KBM-7 (cell line): ENCODE measurements around the gene EGFL8.

Source experiments
- DNase-seq: peaks from one replicate; pipeline ENCODE4 v3.0.0-alpha.2; 2015
- in situ Hi-C: fragments of 300-500 bp; cut with MboI; formaldehyde crosslinking; loops from 2 replicates; pipeline ENCODE4 v1.14.3; 2020; ENCODE audit warnings: low sequenced_read_pairs, low pct_unique_long_range_greater_than_20kb, mixed read lengths

EGFL8 gene

DNA sequence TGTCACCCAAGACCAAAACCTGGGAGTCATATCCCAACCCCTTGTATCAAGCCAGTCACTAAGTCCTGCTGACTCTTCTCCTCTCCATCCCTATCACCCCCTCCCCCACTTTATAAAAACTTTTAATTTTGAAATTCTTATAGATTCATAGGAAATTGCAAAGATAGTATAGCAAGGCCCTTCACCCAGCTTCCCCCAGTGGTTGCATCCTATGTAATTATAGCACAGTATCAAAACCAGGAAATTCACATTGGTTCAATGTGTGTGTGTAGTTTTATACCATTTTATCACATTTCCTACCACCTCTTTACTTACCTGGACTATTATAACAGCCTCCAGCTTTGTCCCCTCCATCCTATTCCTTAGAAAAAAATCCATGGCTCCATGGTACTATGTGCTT lies 6.3 kb upstream of the EGFL8 start:
- DNase-seq = no peak
- in situ Hi-C loops = no loop called here

DNA sequence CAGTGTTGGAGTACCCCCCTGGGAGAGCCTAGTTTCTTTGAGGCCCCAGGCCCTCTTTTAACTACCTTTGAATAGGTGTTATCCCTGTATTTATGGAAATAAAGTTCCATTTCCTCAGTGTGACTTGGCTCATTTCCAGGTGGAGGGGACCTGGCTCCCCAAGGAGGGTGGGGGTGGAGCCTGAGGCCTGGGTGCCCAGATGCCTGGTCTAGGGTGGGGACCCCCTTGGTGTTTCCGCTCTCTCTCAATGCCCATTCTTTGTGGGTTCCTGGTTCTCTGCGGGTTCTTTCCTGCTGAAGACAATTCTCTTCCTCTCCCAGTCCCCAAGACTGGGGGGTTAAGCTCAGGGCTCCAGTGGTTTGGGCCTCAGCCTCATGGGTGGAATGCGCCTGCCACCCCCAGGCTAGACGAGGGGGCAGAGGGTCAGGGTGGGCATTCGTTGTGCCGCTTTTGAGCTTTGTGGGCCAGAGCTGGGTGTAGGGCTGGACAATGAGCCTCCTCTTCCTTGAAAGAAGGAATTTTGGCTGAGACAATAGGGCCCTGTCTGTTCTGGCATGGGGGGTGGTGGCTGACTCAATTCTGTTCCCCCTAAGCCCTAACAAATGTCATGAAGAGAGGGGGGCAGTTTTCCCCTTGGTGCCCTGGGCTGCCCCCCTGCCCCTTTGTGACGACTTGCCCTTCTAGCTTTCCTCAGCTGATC lies 686 bp upstream of the EGFL8 start:
- no peak for DNase-seq
- in situ Hi-C loops = no loop called here

DNA sequence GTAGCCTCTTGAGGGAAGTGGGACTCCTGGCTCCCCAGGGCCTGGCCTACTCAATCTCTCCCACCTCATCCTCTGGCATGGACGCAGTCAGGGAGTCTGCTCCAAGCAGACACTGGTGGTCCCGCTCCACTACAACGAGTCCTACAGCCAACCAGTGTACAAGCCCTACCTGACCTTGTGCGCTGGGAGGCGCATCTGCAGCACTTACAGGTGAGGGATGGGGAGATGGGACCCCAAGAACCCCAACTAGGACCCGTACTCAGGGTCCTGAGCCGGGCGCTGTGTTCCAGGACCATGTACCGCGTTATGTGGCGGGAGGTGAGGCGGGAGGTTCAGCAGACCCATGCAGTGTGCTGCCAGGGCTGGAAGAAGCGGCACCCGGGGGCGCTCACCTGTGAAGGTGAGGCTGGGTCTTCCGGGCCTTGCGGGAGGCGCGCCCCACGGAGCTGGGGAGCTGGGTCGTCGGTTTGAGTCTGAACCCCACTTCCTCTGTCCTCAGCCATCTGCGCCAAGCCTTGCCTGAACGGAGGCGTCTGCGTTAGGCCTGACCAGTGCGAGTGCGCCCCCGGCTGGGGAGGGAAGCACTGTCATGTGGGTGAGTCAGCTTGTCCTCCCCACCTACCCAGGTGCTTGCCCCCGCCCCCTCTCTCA lies 2.1 kb downstream of the EGFL8 start:
- in situ Hi-C loops = no loop called here
- DNase-seq = no peak

DNA sequence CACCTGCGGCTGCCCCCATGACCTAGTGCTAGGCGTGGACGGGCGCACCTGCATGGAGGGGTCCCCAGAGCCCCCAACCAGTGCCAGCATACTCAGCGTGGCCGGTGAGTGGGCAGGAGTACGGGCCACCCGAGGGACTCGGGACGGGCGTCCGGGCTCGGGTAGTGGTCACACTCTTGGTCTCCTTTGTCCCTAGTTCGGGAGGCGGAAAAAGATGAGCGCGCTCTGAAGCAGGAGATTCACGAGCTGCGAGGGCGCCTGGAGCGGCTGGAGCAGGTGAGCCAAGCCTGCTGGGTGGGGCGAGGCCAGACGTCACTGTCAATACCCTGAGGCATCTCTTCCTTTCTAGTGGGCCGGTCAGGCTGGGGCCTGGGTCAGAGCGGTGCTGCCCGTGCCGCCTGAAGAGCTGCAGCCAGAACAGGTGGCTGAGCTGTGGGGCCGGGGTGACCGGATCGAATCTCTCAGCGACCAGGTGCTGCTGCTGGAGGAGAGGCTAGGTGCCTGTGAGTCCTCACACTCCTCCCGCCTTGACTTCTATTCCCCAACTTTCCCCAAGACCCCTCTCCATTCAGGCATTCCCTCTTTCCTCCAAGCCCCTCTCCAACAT lies 2.9 kb downstream of the EGFL8 start:
- in situ Hi-C loops = no loop called here
- DNase-seq = no peak

DNA sequence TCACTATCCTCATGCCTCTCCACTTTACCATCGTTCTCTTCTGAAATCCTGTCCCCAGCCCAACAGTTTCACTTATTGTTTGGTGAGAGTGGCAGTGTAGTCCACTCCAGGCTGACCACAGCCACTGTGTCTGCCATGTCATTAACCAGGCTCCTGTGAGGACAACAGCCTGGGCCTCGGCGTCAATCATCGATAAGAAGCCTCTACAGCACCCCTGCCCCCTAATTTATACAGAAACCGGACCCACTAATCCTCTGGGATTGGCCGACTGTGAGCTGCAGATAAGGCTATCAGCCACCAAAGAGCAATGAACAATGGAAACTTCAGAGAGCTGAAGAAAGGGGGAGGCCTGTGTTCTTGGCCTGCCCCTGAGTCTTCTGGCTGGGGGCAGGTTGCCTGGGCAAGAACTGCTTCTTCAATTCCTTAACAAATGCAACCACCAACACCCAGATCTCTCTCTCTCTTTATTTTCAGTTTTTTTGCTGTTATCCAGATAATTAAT lies 3.4 kb downstream of the EGFL8 start:
- DNase-seq = no peak

DNA sequence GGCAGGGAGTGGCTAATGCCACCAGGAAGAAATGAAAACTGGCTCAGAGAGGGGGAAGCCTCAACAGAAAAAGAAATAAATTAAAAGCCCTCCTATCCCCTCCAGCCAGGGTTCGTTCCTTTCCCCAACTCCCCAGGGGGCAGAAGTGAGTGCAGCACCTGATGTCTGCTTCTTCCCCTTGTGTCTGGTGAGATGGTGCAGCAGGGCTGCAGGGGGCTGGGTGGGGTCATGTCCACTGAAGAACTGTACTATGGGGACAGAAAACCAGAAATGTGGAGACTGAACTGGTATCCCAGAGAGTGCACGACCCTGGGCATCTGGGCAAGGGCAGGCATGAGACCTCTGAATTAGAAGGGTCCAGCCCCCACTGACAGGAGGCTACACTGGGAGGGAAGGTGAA lies 4.0 kb downstream of the EGFL8 start:
- in situ Hi-C loops = no loop called here
- DNase-seq = no peak

More for the DNA sequence above, 3.4 kb downstream of the EGFL8 start:
- in situ Hi-C loops = no loop called here

DNA sequence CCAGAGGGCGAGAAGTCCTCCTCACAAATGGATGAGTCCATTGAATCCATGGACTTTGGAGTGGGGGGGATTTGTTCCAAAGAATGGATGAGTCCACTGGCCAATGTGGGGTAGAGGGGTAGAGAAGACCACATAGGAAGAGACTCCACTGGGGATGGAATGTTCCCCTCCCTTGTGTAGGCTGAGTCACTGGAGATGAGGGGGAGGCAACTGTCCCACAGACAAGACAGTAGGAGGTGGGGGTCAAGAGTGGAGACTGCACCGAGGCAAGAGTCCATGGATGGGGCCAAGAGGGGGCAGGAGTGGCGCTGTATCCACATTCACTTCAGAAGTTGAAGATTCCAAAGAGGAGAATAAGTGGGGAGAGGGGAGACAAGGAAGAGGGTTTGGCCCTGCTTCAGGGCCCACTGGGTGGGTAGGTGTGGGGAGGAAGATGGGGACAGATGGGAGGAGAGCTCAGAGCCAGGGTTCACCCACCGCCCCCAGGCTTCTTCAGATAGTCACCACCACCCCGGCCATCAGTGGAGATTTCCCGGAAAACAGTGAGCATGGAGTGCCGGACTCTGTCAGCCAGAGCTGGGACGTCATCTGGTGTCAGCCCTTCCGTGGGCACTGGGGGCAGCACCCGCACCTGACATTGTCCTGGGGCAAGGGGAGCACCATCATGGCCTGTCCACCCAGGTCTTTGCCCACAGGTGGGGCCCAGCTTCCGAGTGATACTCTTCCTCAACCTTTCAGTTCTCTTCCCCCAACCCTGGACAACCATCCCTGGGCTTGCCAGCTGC lies 4.6 kb downstream of the EGFL8 start:
- in situ Hi-C loops = no loop called here
- DNase-seq = no peak

DNA sequence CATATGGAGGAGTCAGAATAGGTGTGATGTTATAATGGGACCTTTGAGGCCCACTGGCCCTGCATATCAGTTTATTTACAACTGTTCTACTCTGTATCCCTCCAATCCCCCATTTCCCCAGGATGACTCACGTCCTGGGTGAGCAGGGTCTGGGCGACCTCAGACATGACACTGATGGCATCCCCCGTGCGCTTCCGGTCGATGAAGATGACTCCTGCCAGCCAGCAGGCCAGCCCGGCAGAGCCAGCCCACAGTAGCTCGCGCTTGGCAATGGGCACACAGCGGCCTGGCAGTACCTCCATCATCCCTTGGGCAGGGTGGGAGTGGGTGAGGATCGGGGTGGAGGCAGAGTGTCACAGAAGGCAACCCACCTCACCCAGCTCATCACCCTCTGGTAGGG lies 5.9 kb downstream of the EGFL8 start:
- DNase-seq = no peak

DNA sequence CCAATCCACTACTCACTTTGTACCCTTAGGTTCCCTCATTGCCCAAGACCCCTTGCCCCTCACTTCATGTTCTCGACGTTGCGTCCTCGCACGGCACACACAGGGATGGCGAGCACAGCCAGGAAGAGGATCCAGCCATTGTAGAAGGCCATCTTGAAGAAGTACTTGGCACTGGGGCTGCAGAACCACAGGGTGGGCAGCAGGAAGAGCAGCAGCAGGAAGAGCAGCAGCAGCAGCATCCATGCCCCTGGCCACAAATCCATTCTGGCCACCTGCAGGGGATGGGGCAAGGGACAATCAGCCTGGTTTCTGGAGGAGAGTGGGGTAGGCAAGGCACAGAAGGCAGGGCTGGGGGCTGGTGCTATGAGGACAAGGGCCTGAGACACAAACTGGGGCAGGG lies 6.8 kb downstream of the EGFL8 start:
- DNase-seq = no peak
- in situ Hi-C loops = no loop called here

More for the DNA sequence above, 5.9 kb downstream of the EGFL8 start:
- in situ Hi-C loops = no loop called here

DNA sequence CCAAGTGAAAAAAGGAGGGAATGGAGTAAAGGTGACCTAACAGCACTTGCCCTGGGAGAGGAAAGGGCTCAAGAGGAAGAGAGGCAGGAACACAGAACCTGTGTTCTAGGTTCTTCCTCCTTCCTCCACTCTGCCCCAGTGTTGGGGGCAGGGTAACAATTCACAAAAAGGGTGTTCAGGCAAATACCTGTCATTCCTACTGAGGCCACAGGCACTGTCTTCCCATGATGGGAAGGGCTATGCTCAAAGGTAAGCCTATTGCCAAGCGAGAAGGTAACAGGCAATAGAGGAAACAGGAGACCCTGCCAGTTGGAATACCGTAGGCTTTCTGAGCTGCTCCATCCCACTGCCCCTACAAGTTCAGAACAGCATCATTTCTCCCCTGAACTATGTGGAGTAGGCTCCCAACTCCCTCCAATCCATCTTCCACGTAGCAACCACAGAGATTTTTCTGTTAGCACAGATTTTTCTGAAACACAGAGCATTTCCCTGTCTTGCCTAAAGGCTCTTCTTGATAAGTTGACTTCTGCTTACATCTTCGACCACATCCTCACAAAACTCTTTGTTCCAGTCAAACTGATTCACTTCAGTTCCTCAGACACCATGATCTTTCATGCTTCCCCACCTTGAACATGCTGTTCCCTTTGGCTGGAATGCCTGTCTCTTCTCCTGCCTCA lies 8.8 kb downstream of the EGFL8 start:
- in situ Hi-C loops = no loop called here
- no peak for DNase-seq

DNA sequence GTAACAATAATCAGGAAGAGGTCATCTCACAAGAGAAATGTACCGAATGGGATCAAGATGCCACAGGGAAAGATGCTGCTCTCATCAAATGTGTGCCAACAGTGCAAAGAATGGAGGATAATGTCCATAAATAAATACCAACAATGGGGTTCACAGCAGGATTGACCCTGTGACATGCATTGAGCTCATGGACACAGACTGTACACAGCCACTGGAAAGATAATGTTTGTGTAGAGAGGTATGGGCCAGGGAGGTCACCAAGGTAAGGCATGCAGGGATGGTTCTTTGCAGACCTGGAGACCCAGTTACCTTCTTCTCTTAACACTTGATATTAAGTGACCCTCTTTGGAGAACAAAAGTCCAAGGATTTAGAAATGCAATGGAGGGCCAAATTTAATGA lies 10.0 kb downstream of the EGFL8 start:
- no peak for DNase-seq
- in situ Hi-C loops = no loop called here

DNA sequence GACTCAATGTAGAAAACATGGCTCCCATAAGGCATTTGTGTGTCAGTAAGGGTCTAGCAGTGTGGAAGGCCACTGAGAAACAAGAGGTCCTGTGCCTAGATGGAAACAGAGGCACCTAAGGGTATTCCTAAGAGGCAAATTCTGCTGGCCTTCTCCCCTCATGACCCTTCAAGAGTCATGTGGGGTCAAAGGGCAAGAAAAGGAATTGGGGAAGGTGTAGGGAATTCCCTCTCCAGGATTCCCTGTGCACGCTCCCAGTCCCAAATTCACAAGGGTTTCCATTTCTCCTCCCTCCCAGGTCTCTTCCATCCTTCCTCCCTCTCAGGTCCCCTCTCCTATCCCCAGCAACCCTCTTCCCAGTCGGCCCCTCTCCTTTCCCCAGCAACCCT lies 10.9 kb downstream of the EGFL8 start:
- in situ Hi-C loops = no loop called here

DNA sequence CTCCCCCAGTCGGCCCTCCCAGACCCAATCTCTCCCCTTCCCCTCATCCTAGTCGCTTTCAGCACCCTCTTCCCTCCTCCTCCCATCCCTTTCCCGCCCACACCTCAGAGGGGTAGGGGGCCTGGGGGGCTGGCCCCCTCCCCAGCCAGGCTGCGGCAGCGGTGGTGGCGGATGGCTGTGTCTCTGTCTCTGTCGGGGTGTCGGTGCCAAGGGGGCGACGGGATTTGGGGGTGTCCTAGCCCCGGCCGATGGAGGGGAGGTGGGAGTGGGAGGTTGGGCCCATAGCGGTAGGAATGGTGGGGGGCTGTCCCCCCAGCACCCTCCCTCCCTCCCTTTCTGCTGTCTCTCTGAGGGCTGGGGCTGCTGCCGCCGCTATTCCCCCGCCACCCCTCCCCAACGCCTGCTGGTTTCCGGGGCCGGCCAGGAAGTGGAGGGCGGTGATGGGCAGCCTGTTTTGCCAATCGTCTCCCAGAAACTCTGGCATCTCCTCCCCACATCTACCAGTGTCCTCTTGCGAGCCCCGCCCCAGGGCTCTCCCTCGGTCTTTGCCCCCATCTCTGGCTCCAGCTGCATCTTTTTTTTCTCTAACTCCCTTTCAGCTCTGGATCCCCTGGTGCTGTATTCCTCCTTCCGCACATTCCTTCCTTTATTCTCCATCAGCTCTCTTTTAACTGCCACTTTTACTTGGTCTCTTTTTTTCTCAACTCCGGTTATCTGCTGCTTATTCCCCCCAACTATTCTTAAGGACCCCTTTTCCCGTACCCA lies 11.5 kb downstream of the EGFL8 start, which contains the start of gene AGPAT1:
Gene AGPAT1, minus strand, starts transcription at position 374 of the 765 bp plus-strand sequence. CDS start 4,588 bp downstream, outside the sequence.
- in situ Hi-C loops = no loop called here
- peak; percentile 98 for DNase-seq

More for the DNA sequence above, 10.9 kb downstream of the EGFL8 start:
- DNase-seq = no peak

DNA sequence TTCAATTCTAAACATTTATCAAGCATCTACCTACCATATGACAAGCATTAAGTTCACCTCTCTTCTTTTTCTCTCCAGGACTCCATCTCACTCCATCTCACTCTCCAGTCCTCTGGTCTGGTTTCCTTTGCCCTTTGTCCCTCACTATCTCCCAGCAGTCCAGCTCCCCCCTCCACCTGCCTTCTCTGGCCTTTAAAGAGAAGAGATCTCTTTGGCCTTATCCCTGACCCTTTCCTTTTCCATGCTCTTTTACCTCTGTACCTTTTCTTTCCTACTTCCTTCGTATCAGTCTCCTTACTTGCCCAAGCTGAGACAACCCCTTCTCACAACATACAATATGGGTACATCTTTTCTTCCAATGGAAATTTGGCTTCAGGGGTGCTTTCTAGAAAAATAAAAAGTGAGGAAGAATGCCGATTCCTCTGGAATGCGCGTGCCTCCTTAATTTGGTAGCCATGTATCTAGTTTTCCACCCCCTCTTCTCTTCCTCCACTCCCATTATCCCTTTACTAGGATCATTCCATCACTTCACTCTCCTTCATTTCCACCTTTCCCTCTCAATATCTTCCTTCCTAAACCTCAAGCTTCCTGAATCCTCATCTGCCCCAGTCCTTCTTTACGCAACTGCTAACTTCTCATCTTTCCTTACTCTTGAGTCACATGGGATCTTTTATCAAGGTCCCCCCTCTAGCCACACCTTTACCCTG lies 12.2 kb downstream of the EGFL8 start:
- no peak for DNase-seq
- in situ Hi-C loops = no loop called here

DNA sequence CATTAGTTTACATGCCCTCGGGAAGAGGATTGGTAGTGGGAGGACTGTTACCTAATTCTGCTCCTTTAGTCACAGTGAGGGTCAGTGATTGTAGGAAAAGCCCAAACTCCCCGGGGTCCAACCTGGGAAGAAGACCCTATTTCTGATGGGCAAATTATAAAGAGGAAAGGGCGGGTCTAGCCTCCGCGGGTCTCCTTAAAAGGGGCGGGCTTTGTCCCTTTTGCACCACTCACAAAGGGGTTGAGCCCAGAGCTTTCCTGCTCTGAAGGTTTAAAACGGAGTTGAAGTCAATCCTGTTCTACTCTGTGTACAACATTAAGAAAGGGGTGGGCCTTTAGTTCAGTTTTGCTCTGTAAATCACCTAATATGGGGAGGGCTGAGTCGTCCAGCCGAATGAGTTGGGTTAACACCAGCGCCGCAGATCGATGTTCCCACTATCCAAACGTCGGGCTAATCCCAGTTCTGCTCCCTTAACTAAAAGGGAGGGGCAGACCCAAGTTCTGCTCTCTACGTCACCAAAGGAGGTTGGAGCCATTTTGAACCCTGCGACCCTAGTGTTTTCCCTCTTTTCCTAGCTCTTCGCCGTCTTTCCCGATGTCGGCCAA lies 12.9 kb downstream of the EGFL8 start:
- DNase-seq = no peak
- in situ Hi-C loops = no loop called here

DNA sequence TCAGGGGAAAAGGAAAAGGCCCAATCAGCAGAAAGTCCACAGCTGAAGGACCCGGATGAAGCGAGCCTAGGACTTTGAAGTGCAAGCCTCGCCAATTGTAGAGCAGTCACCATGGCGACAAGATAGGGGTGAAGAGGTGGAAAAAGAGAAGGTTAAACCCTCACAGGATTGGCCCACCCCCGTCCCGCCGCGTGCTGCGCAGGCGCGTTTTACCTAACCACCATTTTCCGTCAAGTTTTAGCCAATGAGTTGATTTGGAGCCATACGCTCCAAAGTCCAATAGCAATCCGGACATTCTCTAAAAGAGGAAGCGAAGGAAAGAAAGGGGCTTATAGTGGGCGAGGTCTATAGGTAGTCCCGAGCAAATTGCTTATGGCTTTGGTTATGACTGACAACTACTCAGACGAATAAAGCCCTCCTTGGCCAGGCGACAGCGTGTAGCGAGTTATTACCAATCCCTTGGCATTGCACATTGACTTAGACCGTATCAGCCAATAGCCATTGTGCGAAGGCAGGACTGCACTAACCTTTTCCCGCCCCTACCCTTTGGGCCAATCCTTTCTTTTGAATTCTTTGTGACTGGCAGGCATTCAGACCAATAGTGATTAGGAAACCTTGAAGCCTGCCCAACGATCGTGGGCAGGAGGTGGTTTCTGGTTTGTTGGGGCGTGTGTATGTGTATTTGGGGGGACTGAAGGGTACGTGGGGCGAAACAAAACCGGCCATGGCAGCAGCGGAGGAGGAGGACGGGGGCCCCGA lies 13.6 kb downstream of the EGFL8 start, which contains the start of gene RNF5:
Gene RNF5, plus strand, starts transcription at position 618 of the 759 bp plus-strand sequence. Its CDS starts 107 bp downstream, at position 725.
- in situ Hi-C loops = no loop called here
- DNase-seq = peak; percentile 99
